Kidney epithelial cell (primary cell): ENCODE measurements around the gene OGFR. TPM values are rescaled to one million over a fixed set of nuclear protein-coding genes. Genes with fewer than 3 reads are reported as not detected.

ENCODE experiments used
- DNase-seq: peaks from one replicate; pipeline ENCODE4 v3.0.0-alpha.2; 2010; ENCODE audit warnings: low read depth
- H3K27me3 ChIP-seq: 2 replicates; pipeline ENCODE4 v1.6.0; 2011; ENCODE audit warnings: low read length; ENCODE audit not compliant: control insufficient read depth, insufficient read depth
- H3K36me3 ChIP-seq: 2 replicates; pipeline ENCODE4 v1.5.1; 2011; ENCODE audit warnings: low read length; ENCODE audit not compliant: control insufficient read depth, insufficient read depth
- H3K4me3 ChIP-seq: 2 replicates; pipeline ENCODE4 v1.5.1; 2011; ENCODE audit warnings: low read depth, mild to moderate bottlenecking, control low read depth, low read length
- total RNA-seq: library from RNA; depleted of rRNA; stranded (reverse); fragments of >200 nt; gene quantifications from 2 replicates; pipeline ENCODE4 v1.2.3, GENCODE V29; 2015
- TF ChIP-seq, protein P1 (sequence below): IDR thresholded peaks from 2 replicates; pipeline ENCODE4 v1.5.1; 2011; ENCODE audit warnings: mild to moderate bottlenecking, moderate library complexity, low read length, control low read depth, inconsistent platforms; ENCODE audit not compliant: insufficient read depth, poor library complexity, severe bottlenecking

Gene OGFR
- total RNA-seq, 1 donor from 2014 or later: 61.3 TPM

DNA sequence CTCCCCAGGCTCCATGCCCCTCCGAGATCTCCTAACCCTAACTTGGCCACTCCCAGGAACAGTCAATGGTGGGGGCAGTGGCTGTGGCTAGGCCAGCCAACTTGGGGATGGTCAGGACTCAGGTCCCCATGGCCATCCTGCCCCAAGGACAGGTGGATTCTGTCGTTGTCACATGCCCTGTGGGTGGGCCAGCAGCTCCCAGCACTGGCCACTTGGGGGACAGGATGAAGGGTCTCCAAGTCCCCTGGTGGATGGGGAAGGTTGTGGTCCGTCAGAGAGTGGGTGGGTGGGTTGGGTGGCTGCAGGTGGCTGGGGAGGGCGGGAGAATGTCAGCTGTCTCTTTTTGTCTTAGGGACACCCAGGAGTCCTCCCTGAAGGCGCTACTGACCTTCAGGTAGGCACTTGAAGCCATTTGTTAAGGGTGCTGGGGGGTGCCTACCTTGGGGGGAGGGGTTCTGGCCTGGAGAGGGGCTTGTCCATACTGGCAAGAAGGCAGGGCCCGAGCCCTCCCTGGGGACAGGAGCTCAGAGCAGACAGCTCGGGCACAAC is 17.7 kb downstream of the OGFR start:
- TF ChIP-seq, protein P1, sequence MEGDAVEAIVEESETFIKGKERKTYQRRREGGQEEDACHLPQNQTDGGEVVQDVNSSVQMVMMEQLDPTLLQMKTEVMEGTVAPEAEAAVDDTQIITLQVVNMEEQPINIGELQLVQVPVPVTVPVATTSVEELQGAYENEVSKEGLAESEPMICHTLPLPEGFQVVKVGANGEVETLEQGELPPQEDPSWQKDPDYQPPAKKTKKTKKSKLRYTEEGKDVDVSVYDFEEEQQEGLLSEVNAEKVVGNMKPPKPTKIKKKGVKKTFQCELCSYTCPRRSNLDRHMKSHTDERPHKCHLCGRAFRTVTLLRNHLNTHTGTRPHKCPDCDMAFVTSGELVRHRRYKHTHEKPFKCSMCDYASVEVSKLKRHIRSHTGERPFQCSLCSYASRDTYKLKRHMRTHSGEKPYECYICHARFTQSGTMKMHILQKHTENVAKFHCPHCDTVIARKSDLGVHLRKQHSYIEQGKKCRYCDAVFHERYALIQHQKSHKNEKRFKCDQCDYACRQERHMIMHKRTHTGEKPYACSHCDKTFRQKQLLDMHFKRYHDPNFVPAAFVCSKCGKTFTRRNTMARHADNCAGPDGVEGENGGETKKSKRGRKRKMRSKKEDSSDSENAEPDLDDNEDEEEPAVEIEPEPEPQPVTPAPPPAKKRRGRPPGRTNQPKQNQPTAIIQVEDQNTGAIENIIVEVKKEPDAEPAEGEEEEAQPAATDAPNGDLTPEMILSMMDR: no peak
- H3K36me3 ChIP-seq: no peaks in the 10 kb centered on the region
- peaks cover 10% of the 10 kb centered on the region for H3K27me3 ChIP-seq
- DNase-seq: no peak
- no peak overlapping the region for H3K4me3 ChIP-seq

DNA sequence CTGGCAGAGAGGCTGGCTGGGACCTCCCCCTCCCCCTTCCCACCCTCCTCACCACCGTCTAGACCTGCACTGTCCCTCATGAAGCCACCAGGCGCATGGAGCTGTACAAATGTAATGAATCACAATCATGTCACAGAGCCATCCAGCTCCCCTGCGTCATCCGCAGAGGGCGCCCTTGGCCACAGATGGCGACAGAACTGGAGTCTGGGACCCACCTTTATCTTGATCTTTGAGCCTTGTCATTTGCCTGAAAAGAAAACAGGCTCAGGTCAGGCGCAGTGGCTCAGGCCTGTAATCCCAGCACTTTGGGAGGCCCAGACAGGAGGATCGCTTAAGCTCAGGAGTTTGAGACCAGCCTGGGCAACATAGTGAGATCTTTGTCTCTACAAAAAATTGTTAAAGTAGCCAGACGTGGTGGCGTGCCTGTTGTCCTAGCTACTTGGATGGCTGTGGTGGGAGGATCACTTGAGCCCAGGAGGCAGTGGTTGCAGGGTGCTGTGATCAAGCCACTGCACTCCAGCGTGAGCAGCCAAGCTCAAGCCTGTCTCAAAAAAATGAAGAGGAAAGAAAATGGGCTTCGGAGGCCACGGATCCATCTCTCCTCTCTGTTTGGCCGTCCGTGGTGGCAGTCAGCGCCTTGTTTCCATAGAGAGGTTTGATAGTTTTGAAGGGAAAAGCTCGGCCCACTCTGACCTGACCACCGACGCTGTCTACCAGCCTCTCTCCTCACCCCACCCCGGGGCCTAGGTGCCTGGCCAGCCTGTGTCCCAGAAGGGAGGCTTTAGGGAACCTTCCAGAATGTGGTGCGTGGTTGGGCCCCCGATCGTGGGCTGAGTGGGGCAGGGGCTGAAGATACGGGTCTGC is 18.4 kb downstream of the OGFR start:
- Histone ChIP-seq H3K4me3 (no peak overlapping the region), H3K36me3 (no peaks in the 10 kb centered on the region), H3K27me3 (peaks cover 8% of the 10 kb centered on the region)
- no peak for DNase-seq
- TF ChIP-seq, protein P1: peak; percentile 41

DNA sequence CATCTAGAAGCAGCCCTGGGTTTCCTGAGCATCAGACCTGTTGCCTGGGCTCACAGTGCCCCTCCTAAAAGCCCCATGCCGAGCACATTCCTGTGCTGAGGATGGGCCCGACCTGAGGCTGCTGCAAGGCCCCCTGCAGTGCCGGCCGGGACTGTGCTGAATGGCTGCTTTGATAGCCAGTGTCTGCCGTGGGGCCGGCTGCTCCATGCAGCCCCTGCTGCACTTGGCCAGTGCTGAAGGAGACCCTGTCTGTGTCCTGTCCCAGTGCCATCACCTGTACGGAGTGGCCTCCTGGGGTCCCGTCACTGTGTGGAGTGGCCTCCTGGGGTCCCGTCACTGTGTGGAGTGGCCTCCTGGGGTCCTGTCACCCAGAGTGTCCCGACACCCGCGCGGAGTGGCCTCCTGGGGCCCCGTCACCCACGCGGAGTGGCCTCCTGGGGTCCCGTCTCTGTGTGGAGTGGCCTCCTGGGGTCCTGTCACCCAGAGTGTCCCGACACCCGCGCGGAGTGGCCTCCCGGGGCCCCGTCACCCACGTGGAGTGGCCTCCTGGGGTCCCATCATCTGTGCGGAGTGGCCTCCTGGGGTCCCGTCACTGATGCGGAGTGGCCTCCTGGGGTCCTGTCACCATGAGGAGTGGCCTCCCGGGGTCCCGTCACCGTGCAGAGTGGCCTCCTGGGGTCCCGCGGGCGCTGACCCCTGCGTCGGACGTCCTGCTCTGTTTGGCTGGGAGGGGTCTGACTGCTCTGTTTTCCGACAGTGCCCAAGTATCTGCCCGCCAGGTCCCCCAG is 19.2 kb downstream of the OGFR start:
- Histone ChIP-seq H3K27me3 (peaks cover 8% of the 10 kb centered on the region), H3K36me3 (no peaks in the 10 kb centered on the region), H3K4me3 (no peak overlapping the region)
- TF ChIP-seq, protein P1: no peak
- no peak for DNase-seq

DNA sequence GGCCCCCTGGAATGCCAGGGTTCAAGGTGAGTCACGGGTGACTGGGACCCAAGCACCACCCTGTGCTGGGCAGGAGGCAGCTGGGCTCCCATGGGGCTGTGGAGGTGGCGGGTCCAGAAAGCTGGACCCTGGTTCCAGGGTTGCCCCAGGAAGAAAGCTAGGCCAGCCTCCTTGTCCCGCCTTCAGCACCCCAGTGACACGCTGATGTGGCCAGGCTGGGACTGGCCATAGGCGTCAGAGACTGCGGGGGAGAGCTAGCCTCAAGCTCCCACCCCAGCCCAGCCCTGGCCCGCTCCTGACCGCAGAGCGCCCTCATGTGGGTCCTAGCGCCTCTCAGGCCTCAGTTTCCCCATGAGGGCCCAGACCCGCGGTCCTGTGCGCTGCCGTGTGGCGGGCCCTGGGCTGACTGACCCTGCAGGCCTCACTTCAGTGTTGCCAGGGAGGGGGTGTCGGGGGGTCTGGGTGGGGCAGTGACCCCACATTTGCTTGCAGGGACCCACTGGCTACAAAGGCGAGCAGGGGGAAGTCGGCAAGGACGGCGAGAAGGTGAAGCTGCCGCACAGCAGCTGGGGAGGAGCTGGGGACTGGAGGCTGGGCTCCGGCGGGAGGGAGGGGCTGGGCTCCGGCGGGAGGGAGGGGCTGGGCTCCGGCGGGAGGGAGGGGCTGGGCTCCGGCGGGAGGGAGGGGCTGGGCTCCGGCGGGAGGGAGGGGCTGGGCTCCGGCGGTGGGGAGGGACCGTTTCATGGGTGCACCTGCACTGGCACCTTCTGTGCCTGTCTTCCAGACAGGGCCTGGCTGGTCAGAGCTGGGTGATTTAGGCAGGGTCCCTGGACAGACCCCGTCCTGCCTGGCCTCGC is 20.1 kb downstream of the OGFR start:
- Histone ChIP-seq H3K4me3 (peak overlapping the region; percentile 27), H3K27me3 (peaks cover 8% of the 10 kb centered on the region), H3K36me3 (no peaks in the 10 kb centered on the region)
- DNase-seq: no peak
- TF ChIP-seq, protein P1: no peak

DNA sequence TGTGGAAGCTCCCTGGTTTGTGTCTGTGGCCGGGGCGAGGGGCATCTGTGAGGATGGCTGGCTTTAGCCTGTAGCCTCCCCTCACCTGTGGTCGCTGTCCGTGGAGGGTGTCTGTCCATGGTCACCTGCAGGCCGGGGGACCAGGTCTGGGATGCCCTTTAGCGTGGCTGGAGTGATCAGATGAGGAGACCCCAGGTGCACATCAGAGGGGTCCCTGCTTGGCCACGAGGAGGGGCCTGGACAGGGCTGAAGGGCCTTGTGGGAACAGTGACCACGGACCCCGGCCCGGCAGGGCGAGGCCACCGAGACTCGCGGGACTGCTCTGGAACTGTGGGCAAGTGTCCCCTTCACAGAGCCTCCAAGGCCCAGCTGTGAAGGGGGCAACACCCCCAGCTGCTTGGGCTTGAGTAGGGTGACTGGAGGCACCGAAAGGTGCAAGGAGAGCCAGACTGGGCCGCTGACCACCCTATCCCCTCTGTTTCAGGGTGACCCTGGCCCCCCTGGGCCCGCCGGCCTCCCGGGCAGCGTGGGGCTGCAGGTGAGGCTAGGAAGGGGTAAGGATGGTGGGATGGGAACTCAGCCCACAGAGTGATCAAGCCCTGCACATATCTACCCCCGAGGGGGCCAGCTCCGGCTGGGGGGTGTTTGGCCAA is 20.8 kb downstream of the OGFR start:
- TF ChIP-seq, protein P1: no peak
- no peak for DNase-seq

More for the DNA sequence above, 20.8 kb downstream of the OGFR start:
- Histone ChIP-seq H3K27me3 (peaks cover 8% of the 10 kb centered on the region), H3K36me3 (no peaks in the 10 kb centered on the region), H3K4me3 (no peak overlapping the region)
